Rectal smooth muscle tissue (tissue), 1 donor: Measurements from ENCODE around the gene RTP3.

ENCODE experiments used
- H3K27ac ChIP-seq: one replicate; pipeline ENCODE4 v1.7.0; 2013; ENCODE audit warnings: low read depth, low read length, inconsistent platforms
- H3K27me3 ChIP-seq: one replicate; pipeline ENCODE4 v1.7.0; 2013; ENCODE audit warnings: low read length; ENCODE audit not compliant: control insufficient read depth, insufficient read depth
- H3K36me3 ChIP-seq: one replicate; pipeline ENCODE4 v1.7.0; 2013; ENCODE audit warnings: low read length; ENCODE audit not compliant: control insufficient read depth, insufficient read depth
- H3K4me1 ChIP-seq: one replicate; pipeline ENCODE4 v1.7.0; 2013; ENCODE audit warnings: low read length; ENCODE audit not compliant: control insufficient read depth, insufficient read depth
- H3K4me3 ChIP-seq: one replicate; pipeline ENCODE4 v1.7.0; 2013; ENCODE audit warnings: low read length
- H3K9ac ChIP-seq: one replicate; pipeline ENCODE4 v1.7.0; 2013; ENCODE audit warnings: low read length

RTP3 gene

DNA sequence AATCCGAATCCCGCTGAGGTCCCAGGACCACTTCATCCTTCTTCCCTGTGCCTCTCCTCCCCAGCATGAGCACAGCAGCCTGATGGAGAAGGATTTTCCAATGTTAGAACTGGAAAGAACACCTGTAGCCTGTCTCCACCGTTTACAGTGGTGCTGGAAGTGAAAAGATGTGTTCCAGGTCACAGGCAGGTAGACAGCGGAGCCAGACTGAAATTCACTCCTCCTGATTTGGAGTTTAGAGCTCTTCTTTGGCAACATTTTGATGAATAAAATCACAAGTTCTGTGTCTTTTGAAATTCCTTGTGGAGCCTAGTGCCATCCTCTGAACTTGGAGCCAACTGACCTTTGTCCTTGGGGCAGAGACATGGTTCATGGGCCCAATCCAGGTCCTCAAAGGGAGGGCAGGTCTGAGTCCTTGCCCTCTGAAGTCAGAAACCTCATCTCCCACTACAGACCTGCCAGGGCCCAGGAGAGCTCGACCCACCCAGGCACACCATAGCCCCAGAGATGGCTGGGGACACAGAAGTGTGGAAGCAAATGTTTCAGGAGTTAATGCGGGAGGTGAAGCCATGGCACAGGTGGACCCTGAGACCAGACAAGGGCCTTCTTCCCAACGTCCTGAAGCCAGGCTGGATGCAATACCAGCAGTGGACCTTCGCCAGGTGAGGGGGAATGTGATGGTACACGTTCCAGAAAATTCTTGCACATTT, at the start of gene RTP3:
Gene RTP3, plus strand, starts transcription at position 421 of the 710 bp plus-strand sequence. Its CDS starts 87 bp downstream, at position 508.
- Histone ChIP-seq H3K4me3 (no peak within 1 kb of the TSS), H3K27ac (no peak within 1 kb of the TSS), H3K27me3 (no peaks in the 10 kb centered on the region), H3K36me3 (no peaks in the 10 kb centered on the region), H3K4me1 (no peaks in the 10 kb centered on the region), H3K9ac (no peak within 1 kb of the TSS)

DNA sequence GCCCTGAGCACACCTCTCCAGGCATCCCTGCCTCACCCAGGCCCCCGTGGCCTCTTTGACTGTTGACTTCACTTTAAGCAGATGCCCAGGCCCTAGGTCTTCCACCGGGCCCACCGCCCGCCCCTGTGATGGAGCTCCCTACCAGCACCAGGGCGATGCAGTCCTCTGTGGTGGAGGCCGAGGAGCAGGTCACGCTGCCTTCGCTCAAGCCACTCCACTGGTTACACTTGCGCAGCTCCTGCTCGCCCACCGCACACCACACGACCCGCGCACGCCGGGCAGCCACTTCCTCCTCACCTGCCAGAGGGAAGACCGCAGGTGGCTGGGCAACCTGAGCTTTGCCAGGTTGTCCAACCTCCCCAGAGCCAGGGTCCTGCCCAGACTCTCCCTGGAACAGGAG, 49.1 kb upstream of the RTP3 start:
- Histone ChIP-seq H3K4me1 (no peaks in the 10 kb centered on the region), H3K9ac (no peak overlapping the region), H3K27me3 (no peaks in the 10 kb centered on the region), H3K36me3 (no peaks in the 10 kb centered on the region), H3K27ac (no peak overlapping the region), H3K4me3 (no peak overlapping the region)

- Histone ChIP-seq H3K36me3 (no peaks in the 10 kb centered on the region), H3K4me1 (no peaks in the 10 kb centered on the region), H3K27ac (no peak overlapping the region), H3K9ac (no peak overlapping the region), H3K4me3 (no peak overlapping the region), H3K27me3 (no peaks in the 10 kb centered on the region)
Observed at GRCh38 chr3:46449755-46450552, 47.8 kb upstream of the RTP3 start.

GRCh38 chr3:46453526-46454208, 44.1 kb upstream of the RTP3 start:
- Histone ChIP-seq H3K36me3 (no peaks in the 10 kb centered on the region), H3K4me1 (no peaks in the 10 kb centered on the region), H3K27ac (no peak overlapping the region), H3K27me3 (no peaks in the 10 kb centered on the region), H3K9ac (no peak overlapping the region), H3K4me3 (no peak overlapping the region)

GRCh38 chr3:46454209-46454595, 43.6 kb upstream of the RTP3 start:
- Histone ChIP-seq H3K27me3 (no peaks in the 10 kb centered on the region), H3K27ac (no peak overlapping the region), H3K4me1 (no peaks in the 10 kb centered on the region), H3K4me3 (no peak overlapping the region), H3K9ac (no peak overlapping the region), H3K36me3 (no peaks in the 10 kb centered on the region)

DNA sequence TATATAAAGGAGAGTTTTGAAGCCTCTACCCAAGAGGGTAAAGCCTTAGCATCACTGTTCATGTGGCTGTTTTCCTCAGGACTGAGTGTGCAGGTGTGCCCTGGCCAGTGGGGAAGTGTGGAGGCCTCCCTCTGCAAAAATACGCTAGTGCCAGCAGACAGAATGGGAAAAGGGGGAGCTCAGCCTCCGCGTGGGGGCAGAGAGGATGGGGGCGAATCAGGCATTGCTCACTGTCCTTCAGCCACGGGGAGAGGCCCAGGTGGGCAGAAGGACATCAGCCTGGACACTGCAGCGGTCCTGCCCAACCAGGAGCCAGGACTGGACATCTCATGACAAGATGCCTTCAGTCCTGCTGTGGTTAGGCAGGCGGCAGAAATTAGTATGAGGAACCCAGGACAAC, 43.2 kb upstream of the RTP3 start:
- Histone ChIP-seq H3K27ac (no peak overlapping the region), H3K27me3 (no peaks in the 10 kb centered on the region), H3K4me3 (no peak overlapping the region), H3K36me3 (no peaks in the 10 kb centered on the region), H3K4me1 (no peaks in the 10 kb centered on the region), H3K9ac (no peak overlapping the region)

- H3K36me3 ChIP-seq = no peaks in the 10 kb centered on the region
- no peaks in the 10 kb centered on the region for H3K4me1 ChIP-seq
- no peak overlapping the region for H3K9ac ChIP-seq
- H3K27ac ChIP-seq = no peak overlapping the region
- no peak overlapping the region for H3K4me3 ChIP-seq
- no peaks in the 10 kb centered on the region for H3K27me3 ChIP-seq
Observed at GRCh38 chr3:46455231-46456115, 42.3 kb upstream of the RTP3 start.

DNA sequence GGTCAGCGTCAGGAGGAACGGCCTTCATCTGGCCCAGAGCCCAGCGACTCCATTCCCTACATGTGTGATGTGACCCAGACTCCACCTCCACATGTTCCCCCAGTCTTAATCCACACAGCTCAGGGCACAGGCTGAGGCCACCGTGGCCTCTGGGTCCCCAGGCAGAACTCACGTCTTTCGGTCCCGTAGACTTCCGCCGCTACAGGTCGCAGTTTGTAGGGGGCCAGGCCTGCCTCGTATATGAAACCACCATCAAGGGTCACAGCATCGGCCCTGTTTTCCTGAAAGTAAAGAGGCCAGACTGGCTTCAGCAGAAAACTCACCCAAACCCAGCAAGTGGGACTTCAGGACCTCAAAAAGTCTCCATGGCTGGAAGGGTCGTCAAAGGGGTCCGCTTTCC, 41.7 kb upstream of the RTP3 start:
- Histone ChIP-seq H3K27ac (no peak overlapping the region), H3K36me3 (no peaks in the 10 kb centered on the region), H3K27me3 (no peaks in the 10 kb centered on the region), H3K4me1 (no peaks in the 10 kb centered on the region), H3K9ac (no peak overlapping the region), H3K4me3 (no peak overlapping the region)

DNA sequence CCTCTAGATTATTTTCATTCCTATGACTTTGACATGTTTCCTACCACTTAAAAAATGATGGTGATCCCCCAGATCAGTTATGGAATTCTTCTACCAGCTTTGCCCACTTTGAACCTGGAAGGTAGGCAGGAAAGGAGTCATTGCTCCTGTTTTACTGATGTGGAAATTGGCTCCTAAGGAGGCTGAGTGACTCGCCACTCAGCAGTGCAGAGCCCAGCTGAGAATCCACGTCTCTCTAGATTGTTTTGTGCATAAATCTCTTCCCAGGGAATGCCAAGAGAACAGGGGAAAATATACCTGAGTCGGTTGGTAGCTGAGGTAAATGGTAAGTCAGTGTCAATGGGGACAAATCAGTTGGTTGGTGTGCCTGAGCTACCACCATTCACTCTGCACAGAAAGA, 37.7 kb upstream of the RTP3 start:
- peaks cover 2% of the 10 kb centered on the region for H3K27me3 ChIP-seq
- H3K27ac ChIP-seq = no peak overlapping the region
- no peaks in the 10 kb centered on the region for H3K4me1 ChIP-seq
- H3K36me3 ChIP-seq = no peaks in the 10 kb centered on the region
- H3K9ac ChIP-seq = no peak overlapping the region
- H3K4me3 ChIP-seq = no peak overlapping the region

DNA sequence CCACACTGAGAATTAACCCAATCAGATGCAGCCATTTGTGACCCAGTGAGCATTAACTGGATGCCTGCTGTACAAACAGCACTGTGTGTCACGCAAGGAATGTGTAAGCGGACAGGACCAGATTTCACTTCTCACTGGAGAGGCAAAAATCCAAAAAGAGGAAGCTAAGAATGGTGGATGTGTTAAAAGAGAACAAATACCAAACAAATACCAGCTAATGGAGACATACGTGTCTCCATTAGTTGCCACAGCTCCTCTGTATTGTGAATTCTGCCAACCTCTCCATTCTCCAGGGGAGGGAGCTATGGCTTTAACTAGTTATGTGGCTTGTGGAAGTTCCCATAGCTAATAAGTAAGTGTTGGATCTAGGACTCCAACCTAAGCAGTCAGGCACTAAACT, 35.7 kb upstream of the RTP3 start:
- Histone ChIP-seq H3K27ac (no peak overlapping the region), H3K36me3 (no peaks in the 10 kb centered on the region), H3K9ac (no peak overlapping the region), H3K4me3 (no peak overlapping the region), H3K27me3 (peaks cover 2% of the 10 kb centered on the region), H3K4me1 (no peaks in the 10 kb centered on the region)

- no peaks in the 10 kb centered on the region for H3K4me1 ChIP-seq
- H3K4me3 ChIP-seq = no peak overlapping the region
- peaks cover 2% of the 10 kb centered on the region for H3K27me3 ChIP-seq
- no peak overlapping the region for H3K27ac ChIP-seq
- no peak overlapping the region for H3K9ac ChIP-seq
- H3K36me3 ChIP-seq = no peaks in the 10 kb centered on the region
Observed at GRCh38 chr3:46462511-46462910, 35.3 kb upstream of the RTP3 start.
